ENCODE measurements around the gene SETDB2. TPM values are rescaled to one million over a fixed set of nuclear protein-coding genes. Genes with fewer than 3 reads are reported as not detected.

The SETDB2 gene
- total RNA-seq, 1 experiment from 2014 or later = 4.9 TPM

DNA sequence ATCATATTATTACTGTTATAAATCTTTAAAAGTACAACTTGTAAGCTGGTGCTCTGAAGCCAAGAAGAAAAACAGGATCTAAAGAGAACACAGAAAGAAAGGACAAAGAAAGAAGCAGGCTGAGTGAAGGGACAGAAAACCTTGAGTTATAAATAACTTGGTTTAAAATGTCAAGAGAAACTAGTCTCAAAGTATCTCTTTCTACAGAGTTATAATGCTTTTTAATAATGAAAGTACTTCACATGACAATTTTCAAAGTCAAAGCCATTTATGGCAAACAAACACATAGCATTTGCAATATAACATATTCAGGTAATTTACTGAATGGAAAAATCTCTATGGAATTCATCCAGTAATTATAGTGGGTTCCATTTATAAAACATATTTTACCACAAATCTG is 33.6 kb upstream of the SETDB2 start:
- DNase-seq = no peak
- Mint-ChIP-seq H3K36me3 (ENCODE audit: insufficient read depth, unreplicated experiment) (no peaks in the 10 kb centered on the region), H3K4me1 (ENCODE audit: low read depth, unreplicated experiment) (no peaks in the 10 kb centered on the region), H3K9me3 (ENCODE audit: low read depth, unreplicated experiment) (no peaks in the 10 kb centered on the region), H3K27ac (ENCODE audit: unreplicated experiment) (no peak overlapping the region), H3K27me3 (ENCODE audit: unreplicated experiment) (no peaks in the 10 kb centered on the region), H3K4me3 (ENCODE audit: low read depth, unreplicated experiment) (no peak overlapping the region)
- intact Hi-C loops (cut with micrococcal nuclease; ENCODE audit: unreplicated experiment) = no loop called here
- CTCF ChIA-PET = no interaction called here
- TF ChIP-seq CTCF (IDR thresholded peaks at IDR 0.05; ENCODE audit: unreplicated experiment) = no peak
- no TSS peak for BruUV-seq (replicated peaks)

GRCh38 chr13:49411353-49411752 is 32.7 kb upstream of the SETDB2 start:
- H3K36me3 Mint-ChIP-seq (ENCODE audit: insufficient read depth, unreplicated experiment) = no peaks in the 10 kb centered on the region
- DNase-seq = no peak
- no peaks in the 10 kb centered on the region for H3K9me3 Mint-ChIP-seq (ENCODE audit: low read depth, unreplicated experiment)
- no peak overlapping the region for H3K27ac Mint-ChIP-seq (ENCODE audit: unreplicated experiment)
- H3K27me3 Mint-ChIP-seq (ENCODE audit: unreplicated experiment) = no peaks in the 10 kb centered on the region
- no peak overlapping the region for H3K4me3 Mint-ChIP-seq (ENCODE audit: low read depth, unreplicated experiment)
- intact Hi-C loops (cut with micrococcal nuclease; ENCODE audit: unreplicated experiment) = no loop called here
- H3K4me1 Mint-ChIP-seq (ENCODE audit: low read depth, unreplicated experiment) = no peaks in the 10 kb centered on the region
- no TSS peak for BruUV-seq (replicated peaks)
- CTCF ChIA-PET = no interaction called here
- TF ChIP-seq CTCF (IDR thresholded peaks at IDR 0.05; ENCODE audit: unreplicated experiment) = no peak

GRCh38 chr13:49412749-49413148 is 31.3 kb upstream of the SETDB2 start:
- intact Hi-C loops (cut with micrococcal nuclease; ENCODE audit: unreplicated experiment) = no loop called here
- CTCF ChIA-PET = no interaction called here
- Mint-ChIP-seq H3K27me3 (ENCODE audit: unreplicated experiment) (no peaks in the 10 kb centered on the region), H3K4me1 (ENCODE audit: low read depth, unreplicated experiment) (no peaks in the 10 kb centered on the region), H3K4me3 (ENCODE audit: low read depth, unreplicated experiment) (no peak overlapping the region), H3K9me3 (ENCODE audit: low read depth, unreplicated experiment) (no peaks in the 10 kb centered on the region), H3K36me3 (ENCODE audit: insufficient read depth, unreplicated experiment) (no peaks in the 10 kb centered on the region), H3K27ac (ENCODE audit: unreplicated experiment) (no peak overlapping the region)
- BruUV-seq (replicated peaks) = no TSS peak
- no peak for TF ChIP-seq CTCF (IDR thresholded peaks at IDR 0.05; ENCODE audit: unreplicated experiment)
- no peak for DNase-seq

- no peaks in the 10 kb centered on the region for H3K36me3 Mint-ChIP-seq (ENCODE audit: insufficient read depth, unreplicated experiment)
- no peak overlapping the region for H3K4me3 Mint-ChIP-seq (ENCODE audit: low read depth, unreplicated experiment)
- no peaks in the 10 kb centered on the region for H3K9me3 Mint-ChIP-seq (ENCODE audit: low read depth, unreplicated experiment)
- DNase-seq = no peak
- no peaks in the 10 kb centered on the region for H3K4me1 Mint-ChIP-seq (ENCODE audit: low read depth, unreplicated experiment)
- intact Hi-C loops (cut with micrococcal nuclease; ENCODE audit: unreplicated experiment) = no loop called here
- TF ChIP-seq CTCF (IDR thresholded peaks at IDR 0.05; ENCODE audit: unreplicated experiment) = no peak
- no TSS peak for BruUV-seq (replicated peaks)
- H3K27ac Mint-ChIP-seq (ENCODE audit: unreplicated experiment) = no peak overlapping the region
- H3K27me3 Mint-ChIP-seq (ENCODE audit: unreplicated experiment) = no peaks in the 10 kb centered on the region
- CTCF ChIA-PET = no interaction called here
Measured at GRCh38 chr13:49417161-49417560, 26.9 kb upstream of the SETDB2 start.

DNA sequence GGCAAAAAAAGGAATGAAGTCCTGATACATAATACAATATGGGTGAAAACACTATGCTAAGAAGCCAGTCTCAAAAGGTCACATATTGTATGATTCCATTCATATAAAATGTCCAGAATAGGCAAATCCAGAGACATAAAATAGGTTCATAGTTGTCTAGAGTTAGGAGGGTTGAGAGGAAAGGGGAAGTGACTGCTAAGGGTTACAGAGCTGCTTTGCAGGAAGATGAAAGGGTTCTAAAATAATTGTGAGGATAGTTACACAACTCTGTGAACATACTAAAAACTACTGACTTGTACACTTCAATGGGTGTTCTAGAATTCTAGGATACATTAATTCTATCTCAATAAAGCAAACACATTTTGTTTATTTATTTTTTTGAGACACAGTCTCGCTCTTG is 25.9 kb upstream of the SETDB2 start:
- no peak for TF ChIP-seq CTCF (IDR thresholded peaks at IDR 0.05; ENCODE audit: unreplicated experiment)
- DNase-seq = no peak
- CTCF ChIA-PET = no interaction called here
- no TSS peak for BruUV-seq (replicated peaks)
- no peaks in the 10 kb centered on the region for H3K4me1 Mint-ChIP-seq (ENCODE audit: low read depth, unreplicated experiment)
- no peaks in the 10 kb centered on the region for H3K27me3 Mint-ChIP-seq (ENCODE audit: unreplicated experiment)
- H3K9me3 Mint-ChIP-seq (ENCODE audit: low read depth, unreplicated experiment) = no peaks in the 10 kb centered on the region
- H3K27ac Mint-ChIP-seq (ENCODE audit: unreplicated experiment) = no peak overlapping the region
- intact Hi-C loops (cut with micrococcal nuclease; ENCODE audit: unreplicated experiment) = no loop called here
- H3K4me3 Mint-ChIP-seq (ENCODE audit: low read depth, unreplicated experiment) = no peak overlapping the region
- H3K36me3 Mint-ChIP-seq (ENCODE audit: insufficient read depth, unreplicated experiment) = no peaks in the 10 kb centered on the region
